ENCODE results near the gene TRIO.

DNA sequence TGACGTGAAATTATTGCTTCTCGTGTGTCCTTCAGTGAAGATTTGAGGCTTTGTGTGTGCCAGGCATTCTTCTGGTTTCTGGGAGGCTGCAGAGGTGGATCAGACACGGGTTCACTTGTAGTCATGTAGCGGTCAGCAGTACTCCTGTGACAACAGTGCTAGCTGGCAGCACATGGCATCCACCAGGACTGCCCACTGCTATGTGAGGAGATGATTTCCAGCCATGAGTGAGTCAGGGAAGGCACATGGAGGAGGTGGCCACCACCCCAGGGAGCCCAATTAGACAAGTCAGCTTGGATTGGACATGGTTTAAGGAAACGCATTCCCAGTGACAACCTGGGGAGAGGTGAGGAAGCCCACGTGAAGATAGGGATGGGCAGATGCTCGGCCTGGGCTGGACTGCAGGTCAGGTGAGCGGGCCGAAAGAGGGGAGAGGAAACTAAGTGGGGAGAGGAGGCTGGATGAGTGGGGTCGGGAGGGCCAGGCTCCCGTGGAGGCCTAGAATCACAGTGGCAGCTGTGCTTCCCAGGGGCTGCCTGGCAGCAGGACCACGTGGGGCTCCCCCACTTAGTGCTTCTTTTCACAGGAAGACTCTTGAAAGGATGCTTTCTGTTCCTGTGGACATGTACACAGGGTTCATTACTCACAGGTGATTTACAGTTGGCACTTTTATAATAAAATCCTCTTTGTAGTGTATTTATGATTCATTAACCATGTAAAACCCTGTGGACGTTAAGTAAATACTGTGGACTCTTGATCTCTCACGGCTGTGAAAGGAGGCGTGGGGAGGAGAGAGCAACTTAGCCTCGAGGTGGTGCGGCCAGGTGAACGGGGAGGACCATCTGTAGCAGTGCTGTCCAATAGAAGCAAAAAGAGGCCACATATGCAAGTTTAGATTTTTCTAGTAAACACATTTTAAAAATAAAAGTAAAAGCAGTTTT lies 358.5 kb downstream of the TRIO start:
- TF ChIP-seq, protein P1, sequence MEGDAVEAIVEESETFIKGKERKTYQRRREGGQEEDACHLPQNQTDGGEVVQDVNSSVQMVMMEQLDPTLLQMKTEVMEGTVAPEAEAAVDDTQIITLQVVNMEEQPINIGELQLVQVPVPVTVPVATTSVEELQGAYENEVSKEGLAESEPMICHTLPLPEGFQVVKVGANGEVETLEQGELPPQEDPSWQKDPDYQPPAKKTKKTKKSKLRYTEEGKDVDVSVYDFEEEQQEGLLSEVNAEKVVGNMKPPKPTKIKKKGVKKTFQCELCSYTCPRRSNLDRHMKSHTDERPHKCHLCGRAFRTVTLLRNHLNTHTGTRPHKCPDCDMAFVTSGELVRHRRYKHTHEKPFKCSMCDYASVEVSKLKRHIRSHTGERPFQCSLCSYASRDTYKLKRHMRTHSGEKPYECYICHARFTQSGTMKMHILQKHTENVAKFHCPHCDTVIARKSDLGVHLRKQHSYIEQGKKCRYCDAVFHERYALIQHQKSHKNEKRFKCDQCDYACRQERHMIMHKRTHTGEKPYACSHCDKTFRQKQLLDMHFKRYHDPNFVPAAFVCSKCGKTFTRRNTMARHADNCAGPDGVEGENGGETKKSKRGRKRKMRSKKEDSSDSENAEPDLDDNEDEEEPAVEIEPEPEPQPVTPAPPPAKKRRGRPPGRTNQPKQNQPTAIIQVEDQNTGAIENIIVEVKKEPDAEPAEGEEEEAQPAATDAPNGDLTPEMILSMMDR (IDR thresholded peaks at IDR 0.05): no peak
- no peak for TF ChIP-seq POLR2A (IDR thresholded peaks at IDR 0.05)
